Neural cell (in vitro differentiated cells): ENCODE data around the gene CCDC174.

ENCODE experiments used
- EZH2 ChIP-seq: fragments of 200-600, 300-800 bp; shearing (Covaris generic), sonication (generic); IDR thresholded peaks from 2 replicates; pipeline ENCODE4 v1.6.1; 2014; ENCODE audit warnings: antibody characterized with exemption, low read length, borderline replicate concordance, mild to moderate bottlenecking; ENCODE audit not compliant: insufficient read depth, poor library complexity, severe bottlenecking
- MXI1 ChIP-seq: fragments of 450-650 bp; conservative IDR thresholded peaks from 2 replicates; pipeline ENCODE4 v1.6.1; 2014; ENCODE audit warnings: antibody characterized with exemption, mild to moderate bottlenecking; ENCODE audit not compliant: poor library complexity, severe bottlenecking
- POLR2AphosphoS5 ChIP-seq: IDR thresholded peaks from 2 replicates; pipeline ENCODE4 v1.6.1; 2012
- RAD21 ChIP-seq: fragments of 450-650 bp; conservative IDR thresholded peaks from 2 replicates; pipeline ENCODE4 v1.6.1; 2014; ENCODE audit warnings: antibody characterized with exemption, mild to moderate bottlenecking, moderate library complexity
- TAF1 ChIP-seq: IDR thresholded peaks from 2 replicates; pipeline ENCODE4 v1.6.1; 2012; ENCODE audit warnings: low read depth
- TF ChIP-seq, protein P1 (sequence below): fragments of 450-650 bp; IDR thresholded peaks from 2 replicates; pipeline ENCODE4 v1.5.1; 2014; ENCODE audit warnings: antibody characterized with exemption, mild to moderate bottlenecking, moderate library complexity; ENCODE audit not compliant: poor library complexity, severe bottlenecking

DNA sequence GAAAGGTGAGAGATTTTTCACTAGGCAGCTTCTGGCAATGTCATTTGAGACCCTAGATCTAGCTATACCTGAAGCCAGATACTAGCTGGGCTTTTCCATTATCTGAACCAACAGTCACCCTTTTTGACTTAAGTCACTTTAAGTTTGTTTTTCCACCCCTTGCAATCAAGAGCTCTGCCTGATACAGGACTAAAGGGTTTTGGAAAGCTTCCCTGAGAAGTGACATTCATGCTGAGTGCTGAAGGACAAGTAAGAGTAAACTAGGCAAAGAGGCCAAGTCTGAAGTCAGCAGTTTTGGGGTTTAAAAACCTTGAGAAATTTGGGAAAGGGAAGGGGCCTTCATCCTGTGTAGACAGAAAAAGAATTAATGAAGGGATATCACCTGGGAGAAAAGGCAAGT, 27.1 kb upstream of the CCDC174 start:
- TF ChIP-seq, protein P1, sequence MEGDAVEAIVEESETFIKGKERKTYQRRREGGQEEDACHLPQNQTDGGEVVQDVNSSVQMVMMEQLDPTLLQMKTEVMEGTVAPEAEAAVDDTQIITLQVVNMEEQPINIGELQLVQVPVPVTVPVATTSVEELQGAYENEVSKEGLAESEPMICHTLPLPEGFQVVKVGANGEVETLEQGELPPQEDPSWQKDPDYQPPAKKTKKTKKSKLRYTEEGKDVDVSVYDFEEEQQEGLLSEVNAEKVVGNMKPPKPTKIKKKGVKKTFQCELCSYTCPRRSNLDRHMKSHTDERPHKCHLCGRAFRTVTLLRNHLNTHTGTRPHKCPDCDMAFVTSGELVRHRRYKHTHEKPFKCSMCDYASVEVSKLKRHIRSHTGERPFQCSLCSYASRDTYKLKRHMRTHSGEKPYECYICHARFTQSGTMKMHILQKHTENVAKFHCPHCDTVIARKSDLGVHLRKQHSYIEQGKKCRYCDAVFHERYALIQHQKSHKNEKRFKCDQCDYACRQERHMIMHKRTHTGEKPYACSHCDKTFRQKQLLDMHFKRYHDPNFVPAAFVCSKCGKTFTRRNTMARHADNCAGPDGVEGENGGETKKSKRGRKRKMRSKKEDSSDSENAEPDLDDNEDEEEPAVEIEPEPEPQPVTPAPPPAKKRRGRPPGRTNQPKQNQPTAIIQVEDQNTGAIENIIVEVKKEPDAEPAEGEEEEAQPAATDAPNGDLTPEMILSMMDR: no peak
- no peak for TF ChIP-seq EZH2
- no peak for TF ChIP-seq TAF1
- no peak for TF ChIP-seq RAD21
- no peak for TF ChIP-seq POLR2AphosphoS5
- TF ChIP-seq MXI1: no peak
